ENCODE measurements around the gene USP24. TPM values are rescaled to one million over a fixed set of nuclear protein-coding genes. Genes with fewer than 3 reads are reported as not detected.
A peak's percentile ranks its signal among the peaks of the same experiment; 100 is the strongest.

USP24 gene
- total RNA-seq, 1 donor from 2014 or later, result 57.1 TPM

DNA sequence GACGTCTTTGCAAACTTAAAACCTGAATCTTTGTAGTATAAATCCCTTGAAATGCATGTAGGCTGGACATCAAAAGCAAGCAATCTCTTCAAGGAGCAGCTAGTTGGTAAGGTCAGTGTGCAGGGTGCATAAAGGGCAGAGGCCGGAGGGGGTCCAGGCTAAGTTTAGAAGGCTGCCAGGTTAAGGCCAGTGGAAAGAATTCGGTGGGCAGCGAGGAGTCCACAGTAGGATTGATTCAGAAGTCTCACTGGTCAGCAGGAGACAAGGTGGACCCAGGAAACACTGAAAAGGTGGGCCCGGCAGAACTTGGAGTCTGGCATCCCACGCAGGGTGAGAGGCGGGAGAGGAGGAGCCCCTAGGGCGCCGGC, 176.2 kb downstream of the USP24 start:
- peaks cover 59% of the 10 kb centered on the region for H3K27me3 Mint-ChIP-seq
- peak overlapping the region; percentile 83 for H3K4me3 Mint-ChIP-seq (ENCODE audit: low read depth)
- peaks cover 19% of the 10 kb centered on the region for H3K4me1 Mint-ChIP-seq (ENCODE audit: low read depth)
- peaks cover 5% of the 10 kb centered on the region for H3K36me3 Mint-ChIP-seq (ENCODE audit: insufficient read depth)
- no peaks in the 10 kb centered on the region for H3K9me3 Mint-ChIP-seq (ENCODE audit: low read depth)
- TF ChIP-seq, protein P1, sequence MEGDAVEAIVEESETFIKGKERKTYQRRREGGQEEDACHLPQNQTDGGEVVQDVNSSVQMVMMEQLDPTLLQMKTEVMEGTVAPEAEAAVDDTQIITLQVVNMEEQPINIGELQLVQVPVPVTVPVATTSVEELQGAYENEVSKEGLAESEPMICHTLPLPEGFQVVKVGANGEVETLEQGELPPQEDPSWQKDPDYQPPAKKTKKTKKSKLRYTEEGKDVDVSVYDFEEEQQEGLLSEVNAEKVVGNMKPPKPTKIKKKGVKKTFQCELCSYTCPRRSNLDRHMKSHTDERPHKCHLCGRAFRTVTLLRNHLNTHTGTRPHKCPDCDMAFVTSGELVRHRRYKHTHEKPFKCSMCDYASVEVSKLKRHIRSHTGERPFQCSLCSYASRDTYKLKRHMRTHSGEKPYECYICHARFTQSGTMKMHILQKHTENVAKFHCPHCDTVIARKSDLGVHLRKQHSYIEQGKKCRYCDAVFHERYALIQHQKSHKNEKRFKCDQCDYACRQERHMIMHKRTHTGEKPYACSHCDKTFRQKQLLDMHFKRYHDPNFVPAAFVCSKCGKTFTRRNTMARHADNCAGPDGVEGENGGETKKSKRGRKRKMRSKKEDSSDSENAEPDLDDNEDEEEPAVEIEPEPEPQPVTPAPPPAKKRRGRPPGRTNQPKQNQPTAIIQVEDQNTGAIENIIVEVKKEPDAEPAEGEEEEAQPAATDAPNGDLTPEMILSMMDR (IDR thresholded peaks at IDR 0.05; ENCODE audit: unreplicated experiment), result no peak
- no peak for DNase-seq (ENCODE audit: low spot score, unreplicated experiment)
- peak overlapping the region; percentile 35 for H3K27ac Mint-ChIP-seq

GRCh38 chr1:55038552-55038838, 176.7 kb downstream of the USP24 start:
- H3K9me3 Mint-ChIP-seq (ENCODE audit: low read depth), result no peaks in the 10 kb centered on the region

DNA sequence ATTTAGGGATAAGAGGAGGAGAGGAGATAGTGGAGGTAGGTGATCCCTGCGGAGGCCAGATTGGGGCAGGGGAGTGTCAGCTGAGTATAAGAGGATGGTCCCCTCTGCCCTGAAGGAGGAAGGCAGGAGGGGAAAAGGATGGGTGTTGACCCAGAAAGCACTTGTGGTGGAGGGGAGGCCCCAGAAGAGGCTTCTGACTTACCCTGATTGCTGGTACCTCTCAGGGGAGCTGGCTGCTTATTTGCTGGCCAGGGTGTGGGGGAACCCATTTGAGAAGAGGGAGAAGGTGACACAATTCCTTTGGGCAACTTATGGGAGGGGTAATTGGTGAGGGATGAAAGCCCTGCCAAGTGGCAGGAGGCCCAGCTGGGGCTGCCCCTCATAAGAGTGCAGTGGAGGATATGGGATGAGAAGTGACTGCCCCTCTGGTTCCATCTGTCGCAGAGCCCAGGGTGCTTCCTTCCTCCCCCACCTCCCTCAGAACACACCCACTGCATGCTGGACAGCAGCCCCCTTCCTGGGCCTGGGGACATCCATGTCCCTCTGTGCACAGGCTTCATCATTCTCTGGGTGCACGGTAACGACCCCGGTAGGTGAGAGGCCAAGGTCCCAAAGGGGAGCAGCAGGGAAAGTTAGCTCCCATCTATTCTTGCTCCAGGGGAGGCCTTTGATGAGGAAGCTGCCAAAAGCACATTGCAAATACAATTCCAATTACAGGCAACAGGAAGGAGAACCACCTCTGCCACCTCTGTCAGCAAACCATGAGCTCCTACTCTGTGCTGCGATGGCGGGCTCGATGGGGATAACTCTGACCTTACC, 177.2 kb downstream of the USP24 start:
- TF ChIP-seq, protein P1 (IDR thresholded peaks at IDR 0.05; ENCODE audit: unreplicated experiment), result no peak
- Mint-ChIP-seq H3K27me3 (peaks cover 63% of the 10 kb centered on the region), H3K27ac (no peak overlapping the region), H3K4me1 (ENCODE audit: low read depth) (peaks cover 19% of the 10 kb centered on the region), H3K36me3 (ENCODE audit: insufficient read depth) (peaks cover 5% of the 10 kb centered on the region), H3K4me3 (ENCODE audit: low read depth) (no peak overlapping the region), H3K9me3 (ENCODE audit: low read depth) (no peaks in the 10 kb centered on the region)
- DNase-seq (ENCODE audit: low spot score, unreplicated experiment), result no peak

More at GRCh38 chr1:55038552-55038838, 176.7 kb downstream of the USP24 start:
- DNase-seq (ENCODE audit: low spot score, unreplicated experiment), result no peak
- H3K4me3 Mint-ChIP-seq (ENCODE audit: low read depth), result no peak overlapping the region
- TF ChIP-seq, protein P1 (IDR thresholded peaks at IDR 0.05; ENCODE audit: unreplicated experiment), result no peak
- no peak overlapping the region for H3K27ac Mint-ChIP-seq
- H3K27me3 Mint-ChIP-seq, result peaks cover 60% of the 10 kb centered on the region
- H3K4me1 Mint-ChIP-seq (ENCODE audit: low read depth), result peaks cover 19% of the 10 kb centered on the region
- H3K36me3 Mint-ChIP-seq (ENCODE audit: insufficient read depth), result peaks cover 5% of the 10 kb centered on the region

GRCh38 chr1:55035904-55036303, 179.3 kb downstream of the USP24 start:
- H3K4me1 Mint-ChIP-seq (ENCODE audit: low read depth), result peaks cover 18% of the 10 kb centered on the region
- H3K27me3 Mint-ChIP-seq, result peaks cover 56% of the 10 kb centered on the region
- H3K9me3 Mint-ChIP-seq (ENCODE audit: low read depth), result no peaks in the 10 kb centered on the region
- H3K27ac Mint-ChIP-seq, result no peak overlapping the region
- TF ChIP-seq, protein P1 (IDR thresholded peaks at IDR 0.05; ENCODE audit: unreplicated experiment), result peak; percentile 12
- DNase-seq (ENCODE audit: low spot score, unreplicated experiment), result no peak
- H3K36me3 Mint-ChIP-seq (ENCODE audit: insufficient read depth), result no peaks in the 10 kb centered on the region
- H3K4me3 Mint-ChIP-seq (ENCODE audit: low read depth), result no peak overlapping the region

GRCh38 chr1:55034476-55035133, 180.6 kb downstream of the USP24 start:
- H3K4me1 Mint-ChIP-seq (ENCODE audit: low read depth), result peaks cover 11% of the 10 kb centered on the region
- no peak overlapping the region for H3K4me3 Mint-ChIP-seq (ENCODE audit: low read depth)
- TF ChIP-seq, protein P1 (IDR thresholded peaks at IDR 0.05; ENCODE audit: unreplicated experiment), result no peak
- DNase-seq (ENCODE audit: low spot score, unreplicated experiment), result no peak
- no peak overlapping the region for H3K27ac Mint-ChIP-seq
- no peaks in the 10 kb centered on the region for H3K36me3 Mint-ChIP-seq (ENCODE audit: insufficient read depth)
- no peaks in the 10 kb centered on the region for H3K9me3 Mint-ChIP-seq (ENCODE audit: low read depth)
- H3K27me3 Mint-ChIP-seq, result peaks cover 53% of the 10 kb centered on the region
